Measurements from ENCODE around the gene HLA-B. TPM values are rescaled to one million over a fixed set of nuclear protein-coding genes. Genes with fewer than 3 reads are reported as not detected.

Gene HLA-B
- total RNA-seq, 1 experiment from 2014 or later: 124 TPM

- no peak for TF ChIP-seq E2F4 (CRISPR knock-in tag; IDR thresholded peaks at IDR 0.05; ENCODE audit: borderline replicate concordance, low read depth)
- TF ChIP-seq, protein P1, sequence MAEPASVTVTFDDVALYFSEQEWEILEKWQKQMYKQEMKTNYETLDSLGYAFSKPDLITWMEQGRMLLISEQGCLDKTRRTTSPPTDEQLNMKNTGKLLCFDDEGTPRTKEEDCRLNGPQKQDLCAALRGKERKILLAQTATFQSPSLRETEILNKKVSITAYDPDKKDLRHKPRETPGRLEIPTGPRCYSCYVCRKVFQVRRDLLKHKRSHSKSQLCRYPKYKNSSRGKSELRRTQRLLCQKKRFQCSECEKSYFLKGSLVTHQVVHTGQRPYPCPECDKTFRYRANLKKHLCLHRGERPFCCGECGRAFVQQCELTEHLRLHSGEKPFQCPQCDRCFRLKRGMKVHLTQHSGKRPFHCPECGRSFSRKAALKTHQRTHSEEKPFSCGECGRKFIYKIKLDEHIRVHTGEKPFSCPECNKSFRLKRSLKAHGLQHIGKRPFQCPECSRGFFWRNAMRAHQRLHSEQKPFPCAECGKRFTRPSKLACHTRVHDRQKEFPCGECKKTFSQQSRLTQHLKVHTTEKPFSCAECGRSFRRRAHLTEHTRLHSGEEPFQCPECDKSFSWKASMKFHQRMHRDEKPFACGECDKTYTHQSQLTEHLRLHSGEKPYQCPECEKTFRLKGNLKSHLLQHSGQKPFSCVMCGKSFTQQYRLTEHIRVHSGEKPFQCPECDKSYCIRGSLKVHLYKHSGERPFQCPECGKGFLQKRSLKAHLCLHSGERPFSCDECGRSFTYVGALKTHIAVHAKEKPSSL (CRISPR knock-in tag; conservative IDR thresholded peaks at IDR 0.05): no peak
- TF ChIP-seq, protein P2, sequence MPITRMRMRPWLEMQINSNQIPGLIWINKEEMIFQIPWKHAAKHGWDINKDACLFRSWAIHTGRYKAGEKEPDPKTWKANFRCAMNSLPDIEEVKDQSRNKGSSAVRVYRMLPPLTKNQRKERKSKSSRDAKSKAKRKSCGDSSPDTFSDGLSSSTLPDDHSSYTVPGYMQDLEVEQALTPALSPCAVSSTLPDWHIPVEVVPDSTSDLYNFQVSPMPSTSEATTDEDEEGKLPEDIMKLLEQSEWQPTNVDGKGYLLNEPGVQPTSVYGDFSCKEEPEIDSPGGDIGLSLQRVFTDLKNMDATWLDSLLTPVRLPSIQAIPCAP (CRISPR knock-in tag; IDR thresholded peaks at IDR 0.05): no peak
- no peak for TF ChIP-seq NR3C1 (CRISPR knock-in tag; conservative IDR thresholded peaks at IDR 0.05; ENCODE audit: low read depth)
- no peak for TF ChIP-seq CBFB (CRISPR knock-in tag; IDR thresholded peaks at IDR 0.05; ENCODE audit: low read depth)
- no peak for TF ChIP-seq ZNF121 (CRISPR knock-in tag; IDR thresholded peaks at IDR 0.05)
- TF ChIP-seq STAT6 (CRISPR knock-in tag; conservative IDR thresholded peaks at IDR 0.05; ENCODE audit: low read depth): no peak
These were observed 1.4 kb downstream of the HLA-B start (continued) for GRCh38 chr6:31355583-31355948.

GRCh38 chr6:31354864-31355582, 2.0 kb downstream of the HLA-B start:
- Mint-ChIP-seq H3K36me3 (peaks cover 17% of the 10 kb centered on the region), H3K27ac (no peak overlapping the region), H3K27me3 (ENCODE audit: low read depth) (peaks cover 78% of the 10 kb centered on the region), H3K9me3 (no peaks in the 10 kb centered on the region), H3K4me1 (peaks cover 4% of the 10 kb centered on the region), H3K4me3 (no peak overlapping the region; the same call in 1 of the 2 replicates)
- ChIA-PET CTCF (interaction anchor here (1.0 kb wide), 1 partner anchor 12 kb away, joined by 3 read pairs; no protein-coding TSS in a partner anchor), POLR2A (no interaction called here)
- no peak for TF ChIP-seq ZNF232 (CRISPR knock-in tag; IDR thresholded peaks at IDR 0.05)
- TF ChIP-seq ZNF138 (CRISPR knock-in tag; conservative IDR thresholded peaks at IDR 0.05): no peak
- no peak for TF ChIP-seq AR (CRISPR knock-in tag; IDR thresholded peaks at IDR 0.05)
- DNase-seq (ENCODE audit: low spot score) (no peak), ATAC-seq (no peak)

- peaks cover 4% of the 10 kb centered on the region for H3K4me1 Mint-ChIP-seq
- H3K27me3 Mint-ChIP-seq (ENCODE audit: low read depth): peaks cover 77% of the 10 kb centered on the region
- CTCF ChIA-PET: interaction anchor here (1.0 kb wide), 1 partner anchor 12 kb away, joined by 3 read pairs; no protein-coding TSS in a partner anchor
- H3K9me3 Mint-ChIP-seq: no peaks in the 10 kb centered on the region
- H3K27ac Mint-ChIP-seq: no peak overlapping the region
- POLR2A ChIA-PET: no interaction called here
- DNase-seq (ENCODE audit: low spot score) (no peak), ATAC-seq (no peak)
- H3K4me3 Mint-ChIP-seq: no peak overlapping the region
- peaks cover 17% of the 10 kb centered on the region for H3K36me3 Mint-ChIP-seq
- TF ChIP-seq, protein P3, sequence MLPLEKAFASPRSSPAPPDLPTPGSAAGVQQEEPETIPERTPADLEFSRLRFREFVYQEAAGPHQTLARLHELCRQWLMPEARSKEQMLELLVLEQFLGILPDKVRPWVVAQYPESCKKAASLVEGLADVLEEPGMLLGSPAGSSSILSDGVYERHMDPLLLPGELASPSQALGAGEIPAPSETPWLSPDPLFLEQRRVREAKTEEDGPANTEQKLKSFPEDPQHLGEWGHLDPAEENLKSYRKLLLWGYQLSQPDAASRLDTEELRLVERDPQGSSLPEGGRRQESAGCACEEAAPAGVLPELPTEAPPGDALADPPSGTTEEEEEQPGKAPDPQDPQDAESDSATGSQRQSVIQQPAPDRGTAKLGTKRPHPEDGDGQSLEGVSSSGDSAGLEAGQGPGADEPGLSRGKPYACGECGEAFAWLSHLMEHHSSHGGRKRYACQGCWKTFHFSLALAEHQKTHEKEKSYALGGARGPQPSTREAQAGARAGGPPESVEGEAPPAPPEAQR (CRISPR knock-in tag; IDR thresholded peaks at IDR 0.05): no peak
- no peak for TF ChIP-seq ETV6 (CRISPR knock-in tag; IDR thresholded peaks at IDR 0.05)
- TF ChIP-seq, protein P4, sequence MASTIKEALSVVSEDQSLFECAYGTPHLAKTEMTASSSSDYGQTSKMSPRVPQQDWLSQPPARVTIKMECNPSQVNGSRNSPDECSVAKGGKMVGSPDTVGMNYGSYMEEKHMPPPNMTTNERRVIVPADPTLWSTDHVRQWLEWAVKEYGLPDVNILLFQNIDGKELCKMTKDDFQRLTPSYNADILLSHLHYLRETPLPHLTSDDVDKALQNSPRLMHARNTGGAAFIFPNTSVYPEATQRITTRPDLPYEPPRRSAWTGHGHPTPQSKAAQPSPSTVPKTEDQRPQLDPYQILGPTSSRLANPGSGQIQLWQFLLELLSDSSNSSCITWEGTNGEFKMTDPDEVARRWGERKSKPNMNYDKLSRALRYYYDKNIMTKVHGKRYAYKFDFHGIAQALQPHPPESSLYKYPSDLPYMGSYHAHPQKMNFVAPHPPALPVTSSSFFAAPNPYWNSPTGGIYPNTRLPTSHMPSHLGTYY (CRISPR knock-in tag; IDR thresholded peaks at IDR 0.05): no peak
- TF ChIP-seq E2F4 (CRISPR knock-in tag; IDR thresholded peaks at IDR 0.05; ENCODE audit: borderline replicate concordance, low read depth): no peak
- TF ChIP-seq ZBTB21 (CRISPR knock-in tag; IDR thresholded peaks at IDR 0.05; ENCODE audit: borderline replicate concordance): no peak
- TF ChIP-seq, protein P2 (CRISPR knock-in tag; IDR thresholded peaks at IDR 0.05): no peak
These were observed 2.7 kb downstream of the HLA-B start for GRCh38 chr6:31354158-31354863.
